NT2/D1 (cell line): Measurements from ENCODE around the gene PLA2G4D.

Experiments used
- YY1 ChIP-seq: IDR thresholded peaks from 2 replicates; pipeline ENCODE4 v1.6.1; 2011; ENCODE audit not compliant: insufficient read length, insufficient read depth
- ZNF274 ChIP-seq: IDR thresholded peaks from 2 replicates; pipeline ENCODE4 v1.6.1; 2011; ENCODE audit warnings: mild to moderate bottlenecking, low read depth, low read length

DNA sequence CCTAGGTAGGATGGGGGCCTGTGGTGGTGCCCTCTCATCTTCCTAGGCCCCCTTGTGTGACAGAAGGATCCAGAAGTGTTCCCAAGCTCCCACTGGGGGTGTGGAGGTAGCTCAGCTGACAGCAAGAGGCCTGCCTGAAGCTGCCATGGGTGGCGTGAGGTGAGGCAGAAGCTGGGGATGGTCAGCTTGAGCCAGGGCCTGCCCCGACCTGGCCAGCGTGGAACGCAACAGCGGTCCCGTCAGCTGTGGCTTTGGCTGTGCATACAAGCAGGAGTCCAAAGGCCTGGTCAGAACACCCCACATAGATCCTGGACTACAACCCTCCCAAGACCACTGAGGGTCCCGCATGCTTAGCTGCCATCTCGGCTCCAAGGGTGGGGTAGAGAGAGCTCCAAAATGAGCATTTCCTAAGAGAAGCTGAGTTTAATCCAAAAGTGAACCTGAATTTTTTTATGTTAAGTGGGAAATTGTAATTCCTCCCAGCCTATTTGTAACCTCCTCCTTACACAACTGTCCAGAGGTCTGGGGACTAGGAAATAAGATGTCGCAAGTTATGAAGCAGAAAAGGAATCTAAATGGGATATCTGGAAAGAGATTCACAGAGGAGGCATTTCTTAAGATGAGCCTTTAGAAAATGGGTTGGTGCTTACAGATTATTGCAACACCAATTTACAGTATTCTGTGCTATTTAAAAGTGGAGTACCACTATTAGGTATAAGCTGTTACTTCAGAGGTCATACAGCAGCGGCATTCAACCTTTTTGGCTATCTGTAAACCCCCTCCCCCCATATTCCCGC lies 9.9 kb upstream of the PLA2G4D start:
- TF ChIP-seq YY1 (no peak), ZNF274 (no peak)
